Endodermal cell (in vitro differentiated cells): ENCODE data around the gene FOSB. TPM values are rescaled to one million over a fixed set of nuclear protein-coding genes. Genes with fewer than 3 reads are reported as not detected.

Experiments
- DNase-seq: peaks from one replicate; pipeline ENCODE4 v3.0.0-alpha.2; 2017
- H3K27ac ChIP-seq: 2 replicates; pipeline ENCODE4 v1.5.1; 2013; ENCODE audit warnings: mild to moderate bottlenecking, low read depth, low read length, moderate library complexity
- H3K27me3 ChIP-seq: 2 replicates; pipeline ENCODE4 v1.6.1; 2013; ENCODE audit warnings: mild to moderate bottlenecking, low read length, moderate library complexity; ENCODE audit not compliant: insufficient read depth, control insufficient read depth, poor library complexity, severe bottlenecking
- H3K36me3 ChIP-seq: 2 replicates; pipeline ENCODE4 v1.7.0; 2013; ENCODE audit warnings: mild to moderate bottlenecking, low read length, moderate library complexity; ENCODE audit not compliant: control insufficient read depth, insufficient read depth
- H3K4me1 ChIP-seq: one replicate; pipeline ENCODE4 v1.7.0; 2013; ENCODE audit warnings: low read length; ENCODE audit not compliant: control insufficient read depth, insufficient read depth
- H3K4me3 ChIP-seq: 2 replicates; pipeline ENCODE4 v1.5.1; 2013; ENCODE audit warnings: mild to moderate bottlenecking, low read length, moderate library complexity
- H3K9ac ChIP-seq: 2 replicates; pipeline ENCODE4 v1.6.1; 2013; ENCODE audit warnings: mild to moderate bottlenecking, low read length, moderate library complexity; ENCODE audit not compliant: poor library complexity, severe bottlenecking; ENCODE audit errors: extremely low read depth
- H3K9me3 ChIP-seq: 2 replicates; pipeline ENCODE4 v1.6.1; 2013; ENCODE audit warnings: mild to moderate bottlenecking, low read length, moderate library complexity; ENCODE audit not compliant: control insufficient read depth
- H3K27ac Mint-ChIP-seq: 2 replicates; pipeline ENCODE4 v1.8.0; 2020; ENCODE audit warnings: mixed read lengths
- H3K27me3 Mint-ChIP-seq: 2 replicates; pipeline ENCODE4 v1.8.0; 2021; ENCODE audit warnings: mild to moderate bottlenecking, mixed read lengths; ENCODE audit not compliant: insufficient read depth
- H3K36me3 Mint-ChIP-seq: 2 replicates; pipeline ENCODE4 v1.8.0; 2020; ENCODE audit warnings: low read depth, mixed read lengths
- H3K4me1 Mint-ChIP-seq: 2 replicates; pipeline ENCODE4 v1.8.0; 2020; ENCODE audit warnings: mixed read lengths
- H3K4me3 Mint-ChIP-seq: 2 replicates; pipeline ENCODE4 v1.8.0; 2020; ENCODE audit warnings: mild to moderate bottlenecking, moderate library complexity, mixed read lengths
- H3K9me3 Mint-ChIP-seq: 2 replicates; pipeline ENCODE4 v1.8.0; 2020; ENCODE audit warnings: mild to moderate bottlenecking, mixed read lengths
- WGBS, 2 experiments: methylation state at CpG; one replicate each; pipeline versions ENCODE4 v1.1.5 to v1.1.7; 2013; ENCODE audit warnings: missing lambda C conversion rate in 2 of 2, mixed read lengths in 1 of 2; ENCODE audit not compliant: insufficient coverage in 1 of 2, insufficient read length in 1 of 2; 5-methylcytosine and 5-hydroxymethylcytosine counted together
- total RNA-seq, 2 donors: library from RNA; stranded (reverse); fragmentation: NEBNext Ultra II Directional in 1 of 2; extraction: Animal tissue kit (Norgen Biotek cat#: 25700) in 1 of 2; gene quantifications; 2 replicates in 1 of 2; 3 replicates in 1 of 2; pipeline ENCODE4 v1.2.1, GENCODE V29; 2021
- TF ChIP-seq, protein P1 (sequence below): fragments of 200-600 bp; sonication (generic); conservative IDR thresholded peaks from 2 replicates; pipeline ENCODE4 v1.5.0; 2021; ENCODE audit warnings: antibody characterized with exemption, mild to moderate bottlenecking

Gene FOSB
- total RNA-seq, 2 donors from 2014 or later, result 1.6 to 3.0 TPM

DNA sequence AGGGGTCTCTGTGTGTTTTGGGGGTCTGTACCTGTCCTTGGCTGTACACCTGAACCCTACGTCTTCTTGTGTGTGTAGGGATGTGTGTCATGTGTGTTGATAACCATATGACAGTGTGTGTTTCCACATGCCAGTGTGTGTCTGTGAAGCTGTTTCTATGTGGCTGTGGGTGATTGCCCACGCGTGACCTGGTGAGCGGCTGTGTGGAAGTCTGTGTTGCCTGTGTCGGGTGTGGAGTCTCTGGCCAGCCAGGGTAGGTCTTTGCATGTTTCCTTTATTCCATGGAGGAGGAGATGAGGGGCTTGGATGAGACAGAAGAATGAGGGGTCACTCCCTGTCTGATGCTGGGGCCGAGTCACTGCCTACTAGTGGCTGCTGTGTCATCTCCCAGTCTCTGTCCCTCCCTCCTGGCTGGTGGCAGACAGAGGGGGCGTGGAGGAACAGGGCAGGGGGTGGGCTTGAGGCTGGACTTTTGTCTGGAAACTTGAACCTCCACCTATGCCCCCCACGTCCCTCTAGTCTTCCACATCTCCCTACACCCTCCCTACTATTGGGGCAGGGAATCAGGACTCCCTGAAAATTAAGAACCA, 2.8 kb upstream of the FOSB start:
- Mint-ChIP-seq H3K4me3 (no peak overlapping the region), H3K4me1 (no peaks in the 10 kb centered on the region), H3K36me3 (no peaks in the 10 kb centered on the region), H3K9me3 (no peaks in the 10 kb centered on the region), H3K27me3 (peaks cover 2% of the 10 kb centered on the region), H3K27ac (peak overlapping the region; percentile 64)
- H3K27ac ChIP-seq, result no peak overlapping the region
- peak; percentile 80 for DNase-seq
- no peaks in the 10 kb centered on the region for H3K36me3 ChIP-seq
- no peaks in the 10 kb centered on the region for H3K27me3 ChIP-seq
- no peaks in the 10 kb centered on the region for H3K9me3 ChIP-seq
- H3K4me3 ChIP-seq, result no peak overlapping the region
- no peak overlapping the region for H3K9ac ChIP-seq
- WGBS, 2 experiments, result 67 to 78% methylated on average over 7 of the region's 8 CpGs
- H3K4me1 ChIP-seq, result no peaks in the 10 kb centered on the region
- TF ChIP-seq, protein P1, sequence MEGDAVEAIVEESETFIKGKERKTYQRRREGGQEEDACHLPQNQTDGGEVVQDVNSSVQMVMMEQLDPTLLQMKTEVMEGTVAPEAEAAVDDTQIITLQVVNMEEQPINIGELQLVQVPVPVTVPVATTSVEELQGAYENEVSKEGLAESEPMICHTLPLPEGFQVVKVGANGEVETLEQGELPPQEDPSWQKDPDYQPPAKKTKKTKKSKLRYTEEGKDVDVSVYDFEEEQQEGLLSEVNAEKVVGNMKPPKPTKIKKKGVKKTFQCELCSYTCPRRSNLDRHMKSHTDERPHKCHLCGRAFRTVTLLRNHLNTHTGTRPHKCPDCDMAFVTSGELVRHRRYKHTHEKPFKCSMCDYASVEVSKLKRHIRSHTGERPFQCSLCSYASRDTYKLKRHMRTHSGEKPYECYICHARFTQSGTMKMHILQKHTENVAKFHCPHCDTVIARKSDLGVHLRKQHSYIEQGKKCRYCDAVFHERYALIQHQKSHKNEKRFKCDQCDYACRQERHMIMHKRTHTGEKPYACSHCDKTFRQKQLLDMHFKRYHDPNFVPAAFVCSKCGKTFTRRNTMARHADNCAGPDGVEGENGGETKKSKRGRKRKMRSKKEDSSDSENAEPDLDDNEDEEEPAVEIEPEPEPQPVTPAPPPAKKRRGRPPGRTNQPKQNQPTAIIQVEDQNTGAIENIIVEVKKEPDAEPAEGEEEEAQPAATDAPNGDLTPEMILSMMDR, result peak; percentile 33

DNA sequence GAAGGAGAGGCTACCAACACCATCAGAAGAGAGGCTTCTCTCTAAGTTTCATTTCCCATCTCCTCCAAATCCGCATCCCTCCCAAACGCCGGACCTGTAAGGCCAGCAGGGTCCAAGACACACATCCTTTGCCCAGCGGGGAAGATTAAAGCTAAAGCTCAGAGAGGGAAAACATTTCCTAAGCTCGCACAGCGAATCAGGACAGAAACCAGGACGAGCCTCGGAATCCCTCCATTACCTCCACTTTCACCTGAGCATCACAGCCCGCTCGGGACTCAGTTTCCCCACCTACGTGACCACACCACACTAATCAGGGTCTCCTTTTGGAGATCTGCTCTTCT, 711 bp upstream of the FOSB start:
- Histone ChIP-seq H3K27me3 (peaks cover 9% of the 10 kb centered on the region), H3K27ac (no peak overlapping the region), H3K4me3 (peak overlapping the region; percentile 92), H3K4me1 (no peaks in the 10 kb centered on the region), H3K9me3 (no peaks in the 10 kb centered on the region), H3K36me3 (no peaks in the 10 kb centered on the region), H3K9ac (peak overlapping the region; percentile 95)
- peaks cover 4% of the 10 kb centered on the region for H3K27me3 Mint-ChIP-seq
- WGBS, 2 experiments, result 0 to 13% methylated on average over 2 to 11 of the region's 11 CpGs
- H3K4me1 Mint-ChIP-seq, result peaks cover under 1% of the 10 kb centered on the region
- H3K36me3 Mint-ChIP-seq, result no peaks in the 10 kb centered on the region
- no peak for DNase-seq
- peak overlapping the region; percentile 77 for H3K4me3 Mint-ChIP-seq
- peak overlapping the region; percentile 92 for H3K27ac Mint-ChIP-seq
- H3K9me3 Mint-ChIP-seq, result no peaks in the 10 kb centered on the region
- TF ChIP-seq, protein P1, result no peak

DNA sequence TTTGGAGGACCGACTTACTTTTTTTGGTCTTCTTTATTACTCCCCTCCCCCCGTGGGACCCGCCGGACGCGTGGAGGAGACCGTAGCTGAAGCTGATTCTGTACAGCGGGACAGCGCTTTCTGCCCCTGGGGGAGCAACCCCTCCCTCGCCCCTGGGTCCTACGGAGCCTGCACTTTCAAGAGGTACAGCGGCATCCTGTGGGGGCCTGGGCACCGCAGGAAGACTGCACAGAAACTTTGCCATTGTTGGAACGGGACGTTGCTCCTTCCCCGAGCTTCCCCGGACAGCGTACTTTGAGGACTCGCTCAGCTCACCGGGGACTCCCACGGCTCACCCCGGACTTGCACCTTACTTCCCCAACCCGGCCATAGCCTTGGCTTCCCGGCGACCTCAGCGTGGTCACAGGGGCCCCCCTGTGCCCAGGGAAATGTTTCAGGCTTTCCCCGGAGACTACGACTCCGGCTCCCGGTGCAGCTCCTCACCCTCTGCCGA, 409 bp downstream of the FOSB start:
- Histone ChIP-seq H3K36me3 (no peaks in the 10 kb centered on the region), H3K4me3 (peak overlapping the region; percentile 92), H3K9me3 (no peaks in the 10 kb centered on the region), H3K4me1 (no peaks in the 10 kb centered on the region), H3K27ac (peak overlapping the region; percentile 90), H3K27me3 (peaks cover 13% of the 10 kb centered on the region), H3K9ac (peak overlapping the region; percentile 95)
- Mint-ChIP-seq H3K27me3 (peaks cover 10% of the 10 kb centered on the region), H3K9me3 (no peaks in the 10 kb centered on the region), H3K36me3 (no peaks in the 10 kb centered on the region), H3K4me1 (peaks cover 9% of the 10 kb centered on the region), H3K4me3 (peak overlapping the region; percentile 77), H3K27ac (peak overlapping the region; percentile 97)
- TF ChIP-seq, protein P1, result no peak
- WGBS, 2 experiments, result 3% methylated on average over 20 to 31 of the region's 31 CpGs
- DNase-seq, result peak; percentile 73
